Fibroblast of lung (primary cell): ENCODE measurements around the gene CNKSR3.

ENCODE experiments used
- CTCF ChIP-seq, 2 donors: IDR thresholded peaks in 1 of 2; conservative IDR thresholded peaks in 1 of 2; 1 replicate in 1 of 2; 2 replicates in 1 of 2; pipeline ENCODE4 v1.5.1; 2011 to 2012; ENCODE audit warnings: low read length in 2 of 2, control low read depth in 1 of 2, inconsistent platforms in 1 of 2, low read depth in 1 of 2, mild to moderate bottlenecking in 1 of 2
- EZH2 ChIP-seq: IDR thresholded peaks from 2 replicates; pipeline ENCODE4 v1.5.1; 2012; ENCODE audit warnings: low read length, control low read depth, mild to moderate bottlenecking; ENCODE audit errors: missing control alignments

- TF ChIP-seq CTCF (conservative IDR thresholded peaks at IDR 0.05 in 1 of 2, IDR thresholded peaks at IDR 0.05 in 1 of 2; ENCODE audit: low read depth in 1 of 2, low read length in 2 of 2): no peak
- no peak for TF ChIP-seq EZH2
These were observed 130.9 kb downstream of the CNKSR3 start for GRCh38 chr6:154379585-154379984.
